GM13977 (cell line): Measurements from ENCODE around the gene MSH4.

Experiments
- DNase-seq: peaks from one replicate; pipeline ENCODE4 v3.0.0; 2012; ENCODE audit warnings: low spot score
- CTCF ChIP-seq: IDR thresholded peaks from 2 replicates; pipeline ENCODE4 v1.5.1; 2012; ENCODE audit warnings: mild to moderate bottlenecking, control low read depth; ENCODE audit not compliant: insufficient read depth; ENCODE audit errors: extremely low read depth, missing control alignments
- in situ Hi-C: fragments of 300-500 bp; cut with MboI; formaldehyde crosslinking; loops from one replicate; pipeline ENCODE4 v1.12.0; 2022; ENCODE audit warnings: low sequenced_read_pairs, low pct_unique_long_range_greater_than_20kb, mixed read lengths, inconsistent platforms; ENCODE audit not compliant: unreplicated experiment

MSH4 gene

GRCh38 chr1:75787524-75787923, 9.2 kb upstream of the MSH4 start:
- no peak for DNase-seq
- no peak for TF ChIP-seq CTCF
- in situ Hi-C loops = no loop called here

- TF ChIP-seq CTCF = no peak
- no peak for DNase-seq
- in situ Hi-C loops = no loop called here
These were observed 6.7 kb upstream of the MSH4 start for GRCh38 chr1:75789988-75790387.

GRCh38 chr1:75791022-75791421, 5.7 kb upstream of the MSH4 start:
- in situ Hi-C loops = no loop called here
- TF ChIP-seq CTCF = no peak
- no peak for DNase-seq

- no peak for TF ChIP-seq CTCF
- in situ Hi-C loops = no loop called here
These were observed 4.6 kb upstream of the MSH4 start for GRCh38 chr1:75792091-75792490.

GRCh38 chr1:75794382-75794781, 2.3 kb upstream of the MSH4 start:
- no peak for TF ChIP-seq CTCF
- in situ Hi-C loops = no loop called here

More at GRCh38 chr1:75792091-75792490, 4.6 kb upstream of the MSH4 start:
- no peak for DNase-seq

GRCh38 chr1:75795703-75796193, 934 bp upstream of the MSH4 start:
- in situ Hi-C loops = no loop called here
- TF ChIP-seq CTCF = no peak
- no peak for DNase-seq

More at GRCh38 chr1:75794382-75794781, 2.3 kb upstream of the MSH4 start:
- no peak for DNase-seq

GRCh38 chr1:75797273-75797588, 549 bp downstream of the MSH4 start:
- DNase-seq = no peak
- in situ Hi-C loops = no loop called here
- no peak for TF ChIP-seq CTCF
